ENCODE measurements around the gene ZNF425. TPM values are rescaled to one million over a fixed set of nuclear protein-coding genes. Genes with fewer than 3 reads are reported as not detected.
"Not testable (repeated sequence)": the region's sequence is repeated elsewhere in the genome, so short reads cannot be mapped to it uniquely, and the experiment has no call there.

ZNF425 gene
- total RNA-seq, 2 donors from 2014 or later, result 0.89 to 1.3 TPM

DNA sequence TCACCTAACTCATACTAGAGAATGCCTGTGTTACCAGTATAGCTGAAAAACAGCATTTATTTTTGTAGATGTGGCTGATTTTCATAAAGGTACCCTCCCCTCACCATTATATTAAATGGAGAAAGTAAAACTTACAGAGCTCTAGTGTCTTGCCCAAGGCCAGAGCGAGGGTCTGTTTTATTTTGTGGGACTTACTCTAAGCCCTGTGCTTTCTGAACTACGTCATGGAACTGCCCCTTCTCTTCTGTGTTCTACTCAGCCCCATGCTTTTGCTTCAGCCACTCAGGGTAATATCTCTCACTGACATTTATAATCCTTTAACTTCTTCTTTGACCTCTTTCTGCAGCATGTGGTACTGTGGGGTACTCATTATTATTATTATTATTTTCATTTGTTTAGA is 25.3 kb downstream of the ZNF425 start:
- H3K27ac ChIP-seq, result no peak overlapping the region
- TF ChIP-seq, protein P1, sequence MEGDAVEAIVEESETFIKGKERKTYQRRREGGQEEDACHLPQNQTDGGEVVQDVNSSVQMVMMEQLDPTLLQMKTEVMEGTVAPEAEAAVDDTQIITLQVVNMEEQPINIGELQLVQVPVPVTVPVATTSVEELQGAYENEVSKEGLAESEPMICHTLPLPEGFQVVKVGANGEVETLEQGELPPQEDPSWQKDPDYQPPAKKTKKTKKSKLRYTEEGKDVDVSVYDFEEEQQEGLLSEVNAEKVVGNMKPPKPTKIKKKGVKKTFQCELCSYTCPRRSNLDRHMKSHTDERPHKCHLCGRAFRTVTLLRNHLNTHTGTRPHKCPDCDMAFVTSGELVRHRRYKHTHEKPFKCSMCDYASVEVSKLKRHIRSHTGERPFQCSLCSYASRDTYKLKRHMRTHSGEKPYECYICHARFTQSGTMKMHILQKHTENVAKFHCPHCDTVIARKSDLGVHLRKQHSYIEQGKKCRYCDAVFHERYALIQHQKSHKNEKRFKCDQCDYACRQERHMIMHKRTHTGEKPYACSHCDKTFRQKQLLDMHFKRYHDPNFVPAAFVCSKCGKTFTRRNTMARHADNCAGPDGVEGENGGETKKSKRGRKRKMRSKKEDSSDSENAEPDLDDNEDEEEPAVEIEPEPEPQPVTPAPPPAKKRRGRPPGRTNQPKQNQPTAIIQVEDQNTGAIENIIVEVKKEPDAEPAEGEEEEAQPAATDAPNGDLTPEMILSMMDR (IDR thresholded peaks at IDR 0.05), result no peak
- H3K4me1 ChIP-seq, result no peaks in the 10 kb centered on the region
- H3K9me3 ChIP-seq, result no peaks in the 10 kb centered on the region
- H3K27me3 ChIP-seq, result no peaks in the 10 kb centered on the region
- no peak for DNase-seq (ENCODE audit: low spot score)
- no peak overlapping the region for H3K4me3 ChIP-seq
- no peaks in the 10 kb centered on the region for H3K36me3 ChIP-seq

DNA sequence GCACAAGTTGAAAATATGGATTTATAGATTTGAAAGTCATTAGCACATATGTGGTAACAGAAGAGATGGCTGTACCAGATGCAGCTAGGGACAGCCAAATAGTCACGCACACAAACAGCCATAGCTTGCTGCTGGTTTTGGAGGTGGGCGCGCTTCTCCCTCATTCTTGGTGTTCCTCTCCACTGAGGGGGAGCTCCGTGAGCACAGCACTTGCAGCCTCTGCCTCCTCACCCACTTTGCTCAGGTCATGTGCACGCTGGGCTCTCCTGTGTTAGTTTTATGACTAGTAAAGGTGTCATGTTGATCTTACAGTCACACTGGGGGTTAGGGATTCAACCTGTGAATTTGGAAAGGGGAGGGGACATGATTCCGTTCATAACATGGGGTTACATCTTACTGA is 27.1 kb downstream of the ZNF425 start:
- Histone ChIP-seq H3K27me3 (no peaks in the 10 kb centered on the region), H3K4me3 (no peak overlapping the region), H3K27ac (no peak overlapping the region), H3K9me3 (no peaks in the 10 kb centered on the region), H3K4me1 (no peaks in the 10 kb centered on the region), H3K36me3 (no peaks in the 10 kb centered on the region)
- TF ChIP-seq, protein P1 (IDR thresholded peaks at IDR 0.05), result no peak
- DNase-seq (ENCODE audit: low spot score), result no peak

DNA sequence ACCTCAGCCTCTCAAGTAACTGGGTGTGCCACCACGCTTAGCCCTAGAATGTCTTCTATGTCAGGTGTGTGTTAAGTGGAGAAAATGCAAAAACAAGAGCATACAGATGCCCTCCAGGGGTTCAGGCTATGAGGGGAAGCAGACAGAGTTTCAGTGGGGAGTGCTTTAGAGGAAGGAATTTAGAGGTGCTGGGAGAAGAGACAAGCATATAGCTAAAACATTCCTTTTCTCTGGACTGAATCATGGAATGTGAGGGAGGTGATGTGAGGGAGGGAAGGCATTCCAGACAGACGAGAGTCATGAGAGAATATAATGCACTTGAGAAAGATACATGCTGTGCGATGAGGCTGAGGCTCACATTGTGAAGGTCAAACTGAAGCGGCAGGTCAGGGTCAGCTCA is 29.0 kb downstream of the ZNF425 start:
- TF ChIP-seq, protein P1 (IDR thresholded peaks at IDR 0.05), result no peak

DNA sequence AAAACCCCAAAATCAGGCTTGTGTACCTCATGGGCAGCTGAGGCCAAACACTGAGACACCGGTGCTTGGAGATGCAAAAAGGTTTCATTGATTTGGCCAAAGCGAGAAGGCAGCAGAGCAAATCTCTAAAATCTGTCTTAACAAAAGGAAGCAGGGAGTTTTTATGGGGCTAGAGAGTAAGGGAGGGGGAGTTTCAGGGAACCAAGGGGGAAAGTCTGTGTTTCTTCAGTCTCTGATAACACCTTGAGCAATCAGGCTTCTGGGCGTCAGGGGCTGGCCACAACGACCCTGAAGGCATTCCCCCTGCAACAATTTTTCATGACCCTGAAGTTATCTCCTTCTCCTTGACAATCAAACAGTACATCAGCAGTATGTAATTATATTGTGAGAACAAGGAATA is 32.9 kb downstream of the ZNF425 start:
- TF ChIP-seq, protein P1 (IDR thresholded peaks at IDR 0.05), result no peak
- H3K27ac ChIP-seq, result no peak overlapping the region
- H3K36me3 ChIP-seq, result no peaks in the 10 kb centered on the region
- H3K4me3 ChIP-seq, result no peak overlapping the region
- DNase-seq (ENCODE audit: low spot score), result no peak
- H3K4me1 ChIP-seq, result peaks cover 0 to 16% of the 10 kb centered on the region in 2 donors
- no peaks in the 10 kb centered on the region for H3K27me3 ChIP-seq
- H3K9me3 ChIP-seq, result no peaks in the 10 kb centered on the region

More for the DNA sequence above, 29.0 kb downstream of the ZNF425 start:
- Histone ChIP-seq H3K36me3 (no peaks in the 10 kb centered on the region), H3K4me3 (no peak overlapping the region), H3K4me1 (no peaks in the 10 kb centered on the region), H3K27me3 (no peaks in the 10 kb centered on the region), H3K9me3 (no peaks in the 10 kb centered on the region), H3K27ac (no peak overlapping the region)
- no peak for DNase-seq (ENCODE audit: low spot score)

DNA sequence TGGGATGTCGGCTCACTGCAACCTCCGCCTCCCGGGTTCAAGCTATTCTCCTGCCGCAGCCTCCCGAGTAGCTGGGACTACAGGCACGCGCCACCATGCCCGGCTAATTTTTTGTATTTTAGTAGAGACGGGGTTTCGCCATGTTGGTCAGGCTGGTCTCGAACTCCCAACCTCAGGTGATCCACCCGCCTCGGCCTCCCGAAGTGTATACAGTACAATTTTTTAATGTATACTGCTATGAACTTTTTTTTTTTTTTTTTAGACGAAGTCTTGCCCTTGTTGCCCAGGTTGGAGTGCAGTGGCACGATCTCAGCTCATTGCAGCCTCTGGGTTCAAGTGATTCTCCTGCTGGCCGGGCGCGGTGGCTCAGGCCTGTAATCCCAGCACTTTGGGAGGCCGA is 33.9 kb downstream of the ZNF425 start:
- H3K9me3 ChIP-seq; H3K4me3 ChIP-seq; DNase-seq (ENCODE audit: low spot score); H3K27me3 ChIP-seq; H3K27ac ChIP-seq; H3K36me3 ChIP-seq: not testable (repeated sequence)
- peaks cover 0 to 16% of the 10 kb centered on the region in 2 donors for H3K4me1 ChIP-seq

DNA sequence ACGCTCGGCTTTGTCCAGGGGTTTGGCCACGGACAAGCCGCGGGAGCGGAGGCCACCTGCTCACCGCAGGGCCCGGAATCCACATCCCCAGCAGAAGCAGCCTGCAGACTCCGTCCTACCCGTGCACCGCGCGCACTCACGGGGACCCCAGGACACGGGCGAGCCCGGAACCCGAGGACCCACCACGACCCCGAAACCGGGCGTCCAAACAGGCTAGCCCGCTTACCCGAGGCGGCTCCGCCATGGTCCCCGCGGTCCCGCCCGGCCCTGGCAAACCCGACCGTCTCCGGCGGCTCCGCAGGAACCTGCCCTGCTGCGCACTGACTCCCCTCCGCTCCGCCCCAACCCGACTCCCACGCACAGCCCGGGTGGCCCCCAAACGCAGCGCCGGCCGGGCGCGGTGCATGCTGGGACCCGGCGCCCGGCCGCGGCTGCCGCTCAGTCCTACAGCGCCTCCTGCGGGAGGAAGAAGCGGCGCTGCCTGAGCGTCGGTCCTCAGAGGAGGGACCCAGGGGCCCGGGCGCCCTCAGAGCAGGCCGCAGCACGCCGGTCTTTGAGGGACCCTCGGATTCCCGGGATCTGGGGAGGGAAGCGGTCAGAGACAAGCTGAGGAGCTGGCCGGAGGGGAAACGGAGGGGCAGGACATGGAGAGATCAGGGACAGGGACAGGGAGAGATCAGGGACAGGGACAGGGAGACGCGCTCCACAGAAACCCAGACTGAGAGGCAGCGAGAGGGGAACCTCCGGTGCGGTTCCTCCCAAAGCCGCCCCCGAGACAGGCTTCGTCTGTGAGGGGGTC is 35.5 kb downstream of the ZNF425 start, which contains the start of gene ZNF786:
TSS of gene ZNF786 (minus strand) at position 322 of the 799 bp plus-strand sequence. CDS start at position 244, 78 bp downstream.
- H3K27ac ChIP-seq, result peak within 1 kb of the TSS; percentile 94 to 99
- no peaks in the 10 kb centered on the region for H3K27me3 ChIP-seq
- TF ChIP-seq, protein P1 (IDR thresholded peaks at IDR 0.05), result peak; percentile 88 to 98
- no peaks in the 10 kb centered on the region for H3K9me3 ChIP-seq
- peak; percentile 79 for DNase-seq (ENCODE audit: low spot score)
- H3K4me3 ChIP-seq, result peak within 1 kb of the TSS; percentile 69 to 94
- H3K4me1 ChIP-seq, result peaks cover 0 to 16% of the 10 kb centered on the region in 2 donors
- no peaks in the 10 kb centered on the region for H3K36me3 ChIP-seq
